Sigmoid colon (tissue), 7 donors: ENCODE data around the gene LCE2B. TPM values are rescaled to one million over a fixed set of nuclear protein-coding genes. Genes with fewer than 3 reads are reported as not detected.
"Not testable (repeated sequence)": the region's sequence is repeated elsewhere in the genome, so short reads cannot be mapped to it uniquely, and the experiment has no call there.

Experiments used
- DNase-seq: peaks from one replicate; pipeline ENCODE4 v3.0.0-alpha.2; 2019
- H3K27ac ChIP-seq, 4 donors: fragments of 200-600 bp; sonication (generic); one replicate each; pipeline ENCODE4 v1.5.1; 2016 to 2019; ENCODE audit warnings: mild to moderate bottlenecking in 1 of 4
- H3K27me3 ChIP-seq, 3 donors: fragments of 200-600 bp; sonication (generic); one replicate each; pipeline ENCODE4 v1.5.1; 2019; ENCODE audit warnings: mild to moderate bottlenecking in 1 of 3
- H3K36me3 ChIP-seq, 4 donors: fragments of 200-600 bp; sonication (generic); one replicate each; pipeline ENCODE4 v1.5.1; 2016 to 2019
- H3K4me1 ChIP-seq, 4 donors: fragments of 200-600 bp; sonication (generic); one replicate each; pipeline ENCODE4 v1.5.1; 2017 to 2019
- H3K4me3 ChIP-seq, 4 donors: fragments of 200-600 bp; sonication (generic); one replicate each; pipeline ENCODE4 v1.5.1; 2017 to 2019; ENCODE audit warnings: mild to moderate bottlenecking in 2 of 4, moderate library complexity in 1 of 4
- H3K9me3 ChIP-seq, 4 donors: fragments of 200-600 bp in 3 of 4; sonication (generic) in 3 of 4; one replicate each; pipeline versions ENCODE4 v1.5.1 to v1.6.1; 2013 to 2019
- EP300 ChIP-seq, 4 donors: sonication (generic); formaldehyde crosslinking; IDR thresholded peaks; one replicate each; pipeline ENCODE4 v1.6.1; 2017; ENCODE audit warnings: antibody characterized with exemption in 4 of 4
- POLR2A ChIP-seq, 2 donors: fragments of 450-650 bp; IDR thresholded peaks; one replicate each; pipeline ENCODE4 v1.6.1; 2016; ENCODE audit warnings: antibody characterized with exemption in 2 of 2, mild to moderate bottlenecking in 2 of 2, moderate library complexity in 2 of 2
- POLR2AphosphoS5 ChIP-seq, 4 donors: sonication (generic); formaldehyde crosslinking; IDR thresholded peaks; one replicate each; pipeline ENCODE4 v1.6.1; 2017; ENCODE audit warnings: antibody characterized with exemption in 4 of 4
- WGBS, 2 donors: extraction: QIAGEN DNeasy Blood & Tissue Kit; methylation state at CpG; one replicate each; pipeline ENCODE4 v1.1.7; 2013; 5-methylcytosine and 5-hydroxymethylcytosine counted together
- intact Hi-C: fragments of 100-400 bp; cut with DNase I; formaldehyde crosslinking; loops from one replicate; pipeline ENCODE4 v1.15.1; 2023
- polyA plus RNA-seq, 3 donors: library from polyadenylated mRNA; stranded (reverse); fragments of 200-250 nt; gene quantifications; one replicate each; pipeline ENCODE4 v1.2.3, GENCODE V29; 2013
- total RNA-seq, 4 donors: library from RNA; depleted of rRNA; stranded (reverse); fragments of >200 nt; gene quantifications; one replicate each; pipeline ENCODE4 v1.1.0, GENCODE V29; 2016
- TF ChIP-seq, protein P1 (sequence below), 4 experiments: fragments of 450-650 bp in 3 of 4; fragments of 200-600 bp in 1 of 4; IDR thresholded peaks; one replicate each; pipeline ENCODE4 v1.5.1; 2016 to 2019; ENCODE audit warnings: antibody characterized with exemption in 4 of 4, mild to moderate bottlenecking in 3 of 4, moderate library complexity in 2 of 4
- donor health status: healthy with polysubstance abuse.
- donor health status: Bipolar disorder and iron deficiency.
- donor health status: healthy.

LCE2B gene
- total and polyA plus RNA-seq, 7 donors, result not detected

DNA sequence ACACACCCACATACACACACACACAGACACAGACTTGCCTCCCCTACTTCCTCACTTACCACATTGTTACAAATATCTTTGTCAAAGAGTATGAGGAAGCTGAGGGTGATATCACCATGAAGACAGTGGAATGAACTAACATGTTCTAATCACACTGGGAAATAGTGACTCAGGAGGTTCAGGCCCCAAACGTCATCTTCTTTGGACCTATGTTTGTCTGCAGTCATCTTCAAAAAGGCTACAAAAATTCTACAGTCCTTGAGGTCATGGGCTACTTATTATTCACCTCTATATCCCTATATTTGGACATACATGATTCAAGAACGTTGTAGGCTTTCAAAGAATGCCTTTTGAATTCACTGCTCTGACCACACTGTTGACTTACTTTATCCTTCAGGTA, 12.9 kb upstream of the LCE2B start:
- H3K36me3 ChIP-seq, result no peaks in the 10 kb centered on the region
- no peak for DNase-seq
- no peaks in the 10 kb centered on the region for H3K27me3 ChIP-seq
- H3K4me3 ChIP-seq, result no peak overlapping the region
- TF ChIP-seq POLR2AphosphoS5 (IDR thresholded peaks at IDR 0.05) (no peak), EP300 (IDR thresholded peaks at IDR 0.05) (no peak), POLR2A (IDR thresholded peaks at IDR 0.05) (no peak)
- TF ChIP-seq, protein P1, sequence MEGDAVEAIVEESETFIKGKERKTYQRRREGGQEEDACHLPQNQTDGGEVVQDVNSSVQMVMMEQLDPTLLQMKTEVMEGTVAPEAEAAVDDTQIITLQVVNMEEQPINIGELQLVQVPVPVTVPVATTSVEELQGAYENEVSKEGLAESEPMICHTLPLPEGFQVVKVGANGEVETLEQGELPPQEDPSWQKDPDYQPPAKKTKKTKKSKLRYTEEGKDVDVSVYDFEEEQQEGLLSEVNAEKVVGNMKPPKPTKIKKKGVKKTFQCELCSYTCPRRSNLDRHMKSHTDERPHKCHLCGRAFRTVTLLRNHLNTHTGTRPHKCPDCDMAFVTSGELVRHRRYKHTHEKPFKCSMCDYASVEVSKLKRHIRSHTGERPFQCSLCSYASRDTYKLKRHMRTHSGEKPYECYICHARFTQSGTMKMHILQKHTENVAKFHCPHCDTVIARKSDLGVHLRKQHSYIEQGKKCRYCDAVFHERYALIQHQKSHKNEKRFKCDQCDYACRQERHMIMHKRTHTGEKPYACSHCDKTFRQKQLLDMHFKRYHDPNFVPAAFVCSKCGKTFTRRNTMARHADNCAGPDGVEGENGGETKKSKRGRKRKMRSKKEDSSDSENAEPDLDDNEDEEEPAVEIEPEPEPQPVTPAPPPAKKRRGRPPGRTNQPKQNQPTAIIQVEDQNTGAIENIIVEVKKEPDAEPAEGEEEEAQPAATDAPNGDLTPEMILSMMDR (IDR thresholded peaks at IDR 0.05), result no peak
- 31 to 61% methylated on average over 2 of the region's 2 CpGs for WGBS, 2 donors
- no peak overlapping the region for H3K27ac ChIP-seq
- H3K4me1 ChIP-seq, result no peaks in the 10 kb centered on the region
- intact Hi-C loops, result no loop called here
- no peaks in the 10 kb centered on the region for H3K9me3 ChIP-seq

DNA sequence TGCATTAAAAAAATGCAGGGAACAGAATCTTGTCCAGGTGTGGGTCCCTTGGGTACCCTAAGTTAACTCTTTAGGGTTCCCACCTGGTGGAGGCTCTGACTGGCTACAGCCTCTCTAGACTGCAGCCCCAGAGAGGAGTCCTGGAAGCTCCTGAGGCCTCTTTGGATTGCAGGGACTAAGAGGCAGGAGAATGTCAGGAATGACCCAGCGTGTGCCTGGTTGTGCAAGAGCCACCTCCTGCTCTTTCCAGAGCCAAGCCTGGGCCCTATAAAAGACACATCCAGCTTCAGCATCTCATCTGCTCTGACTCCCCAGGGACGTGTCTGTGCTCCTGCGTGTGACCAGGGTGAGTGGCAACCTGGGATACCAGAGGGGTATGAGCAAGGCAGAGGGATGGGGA, 10.9 kb upstream of the LCE2B start, which contains the start of gene LCE2C:
TSS of gene LCE2C (plus strand) at position 297 of the 400 bp plus-strand sequence. CDS start 737 bp downstream, outside the sequence.
- H3K27ac ChIP-seq, H3K36me3 ChIP-seq, DNase-seq, H3K4me1 ChIP-seq, H3K27me3 ChIP-seq, H3K9me3 ChIP-seq, H3K4me3 ChIP-seq, intact Hi-C loops: not testable (repeated sequence)
- WGBS, 2 donors, result 69 to 81% methylated on average over 3 of the region's 3 CpGs

DNA sequence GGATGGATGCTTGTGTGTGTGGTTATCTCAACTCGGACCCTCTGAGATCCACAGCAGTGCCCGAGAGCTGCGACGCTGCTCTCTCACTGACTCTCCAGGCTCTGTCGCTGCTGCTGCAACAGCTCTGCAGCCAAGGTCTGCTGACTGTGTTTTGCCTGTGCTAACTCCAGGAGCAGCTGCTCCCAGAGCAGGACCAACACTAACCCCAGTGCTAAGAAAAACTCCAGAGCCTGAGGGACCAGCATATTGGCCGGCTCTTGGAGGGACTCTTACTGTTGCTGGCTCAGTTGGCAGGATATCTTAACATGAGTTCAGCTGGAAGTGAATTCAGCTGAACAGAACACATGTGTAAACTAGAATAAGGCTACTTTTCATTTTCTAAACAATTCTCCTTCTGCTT, 6.5 kb upstream of the LCE2B start:
- Histone ChIP-seq H3K4me1 (no peaks in the 10 kb centered on the region), H3K4me3 (no peak overlapping the region), H3K27ac (no peak overlapping the region), H3K9me3 (no peaks in the 10 kb centered on the region), H3K36me3 (no peaks in the 10 kb centered on the region), H3K27me3 (no peaks in the 10 kb centered on the region)
- DNase-seq, result no peak
- intact Hi-C loops, result no loop called here
- TF ChIP-seq POLR2A (IDR thresholded peaks at IDR 0.05) (no peak), POLR2AphosphoS5 (IDR thresholded peaks at IDR 0.05) (no peak), EP300 (IDR thresholded peaks at IDR 0.05) (no peak)
- TF ChIP-seq, protein P1 (IDR thresholded peaks at IDR 0.05), result no peak
- 55 to 67% methylated on average over 6 of the region's 6 CpGs for WGBS, 2 donors

DNA sequence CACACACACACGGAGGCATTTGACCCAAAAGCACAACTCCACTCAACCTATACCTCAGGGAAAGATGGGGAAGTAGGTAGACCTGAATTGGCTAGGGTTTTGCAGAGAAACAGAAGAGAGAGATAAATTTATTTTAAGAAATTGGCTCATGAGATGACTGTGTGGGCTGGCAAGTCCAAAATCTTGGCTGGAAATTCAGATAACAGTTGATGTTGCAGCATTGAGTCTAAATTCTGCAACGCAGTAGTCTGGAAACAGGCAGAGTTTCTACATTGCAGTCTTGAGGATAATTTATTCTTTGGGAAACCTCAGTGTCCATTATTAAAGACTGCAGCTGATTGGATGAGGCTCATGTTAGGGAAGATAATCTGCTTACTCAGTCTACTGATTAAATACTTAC, 4.3 kb upstream of the LCE2B start:
- TF ChIP-seq EP300 (IDR thresholded peaks at IDR 0.05) (no peak), POLR2AphosphoS5 (IDR thresholded peaks at IDR 0.05) (no peak), POLR2A (IDR thresholded peaks at IDR 0.05) (no peak)
- TF ChIP-seq, protein P1 (IDR thresholded peaks at IDR 0.05), result no peak
- no peak for DNase-seq
- 59 to 62% methylated on average over 2 of the region's 2 CpGs for WGBS, 2 donors
- Histone ChIP-seq H3K4me3 (no peak overlapping the region), H3K9me3 (no peaks in the 10 kb centered on the region), H3K27ac (no peak overlapping the region), H3K27me3 (no peaks in the 10 kb centered on the region), H3K4me1 (no peaks in the 10 kb centered on the region), H3K36me3 (no peaks in the 10 kb centered on the region)
- intact Hi-C loops, result no loop called here

DNA sequence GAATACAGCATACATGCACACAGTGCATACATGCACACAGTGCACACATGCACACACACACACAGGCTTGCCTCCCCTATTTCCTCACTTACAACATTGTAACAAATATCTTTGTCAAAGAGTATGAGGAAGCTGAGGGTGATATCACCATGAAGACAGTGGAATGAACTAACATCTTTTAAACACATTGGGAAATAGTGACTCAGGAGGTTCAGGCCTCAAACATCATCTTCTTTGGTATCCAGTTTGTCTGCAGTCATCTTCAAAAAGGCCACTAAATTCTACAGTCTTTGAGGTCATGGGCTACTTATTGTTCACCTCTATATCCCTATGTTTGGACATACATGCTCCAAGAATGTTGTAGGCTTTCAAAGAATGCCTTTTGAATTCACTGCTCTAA, 2.1 kb upstream of the LCE2B start:
- no peak for DNase-seq
- intact Hi-C loops, result no loop called here

More for the DNA sequence above, 2.1 kb upstream of the LCE2B start:
- Histone ChIP-seq H3K36me3 (no peaks in the 10 kb centered on the region), H3K27ac (no peak overlapping the region), H3K4me3 (no peak overlapping the region), H3K27me3 (no peaks in the 10 kb centered on the region), H3K9me3 (no peaks in the 10 kb centered on the region), H3K4me1 (no peaks in the 10 kb centered on the region)
- TF ChIP-seq POLR2A (IDR thresholded peaks at IDR 0.05) (no peak), POLR2AphosphoS5 (IDR thresholded peaks at IDR 0.05) (no peak), EP300 (IDR thresholded peaks at IDR 0.05) (no peak)
- TF ChIP-seq, protein P1 (IDR thresholded peaks at IDR 0.05), result no peak
